ENCODE data around the gene DEDD2. TPM values are rescaled to one million over a fixed set of nuclear protein-coding genes. Genes with fewer than 3 reads are reported as not detected.
A peak's percentile ranks its signal among the peaks of the same experiment; 100 is the strongest.
"Not testable (repeated sequence)": the region's sequence is repeated elsewhere in the genome, so short reads cannot be mapped to it uniquely, and the experiment has no call there.

Gene DEDD2, protein sequence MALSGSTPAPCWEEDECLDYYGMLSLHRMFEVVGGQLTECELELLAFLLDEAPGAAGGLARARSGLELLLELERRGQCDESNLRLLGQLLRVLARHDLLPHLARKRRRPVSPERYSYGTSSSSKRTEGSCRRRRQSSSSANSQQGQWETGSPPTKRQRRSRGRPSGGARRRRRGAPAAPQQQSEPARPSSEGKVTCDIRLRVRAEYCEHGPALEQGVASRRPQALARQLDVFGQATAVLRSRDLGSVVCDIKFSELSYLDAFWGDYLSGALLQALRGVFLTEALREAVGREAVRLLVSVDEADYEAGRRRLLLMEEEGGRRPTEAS
- total RNA-seq (2014; rRNA removed) = 26.2 and 27.2 TPM in 2 replicates
- polyA plus RNA-seq (2012) = 15.2 TPM

DNA sequence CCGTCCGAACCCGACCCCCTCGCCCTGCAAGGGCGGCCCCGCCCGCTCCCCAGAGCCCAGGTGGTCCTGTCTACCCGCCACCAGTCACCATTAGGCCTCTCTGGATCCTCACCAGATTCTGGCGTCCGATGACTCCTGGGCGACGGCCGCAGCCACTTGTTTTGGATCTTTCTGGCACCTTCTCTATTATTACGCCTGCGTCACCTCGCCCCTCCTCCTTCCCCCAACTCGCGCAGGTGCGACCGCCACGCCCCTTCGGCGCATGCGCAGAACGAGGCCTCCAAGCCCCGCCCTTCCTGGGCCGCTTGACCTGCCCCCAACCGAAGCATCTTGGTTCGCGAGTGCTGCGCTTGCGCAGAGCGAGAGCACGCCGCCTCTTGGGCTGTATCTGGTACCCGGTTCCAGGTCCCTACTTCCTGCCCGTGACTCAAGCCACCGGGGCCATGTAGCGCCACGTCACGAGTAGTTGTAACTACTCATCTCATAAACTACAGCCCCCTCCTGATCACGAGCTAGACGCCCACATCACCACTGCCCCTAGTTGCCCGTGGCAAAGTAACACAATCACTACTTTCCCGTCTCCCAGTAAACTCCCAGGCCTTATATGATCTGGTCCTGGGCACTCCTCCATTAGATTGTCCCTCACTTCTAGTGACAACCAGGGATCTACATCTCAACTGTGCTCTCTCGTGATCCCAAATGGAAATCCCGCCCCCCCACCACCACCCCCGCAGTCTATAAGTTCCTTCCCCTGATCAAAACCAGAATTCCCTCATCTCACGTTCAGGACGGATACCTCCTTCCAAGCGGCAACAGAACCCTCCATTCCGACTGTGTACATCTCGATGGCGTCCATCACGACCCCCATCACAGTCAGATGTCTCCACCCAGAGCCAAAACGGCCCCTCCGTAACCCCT, at the start of gene DEDD2:
TSS of gene DEDD2 (minus strand) at position 158 of the 918 bp plus-strand sequence. CDS start 670 bp downstream, outside the sequence.
- DNase-seq (ENCODE audit: low read depth) = peak; percentile 95

GRCh38 chr19:42266928-42267603, 49.6 kb upstream of the DEDD2 start:
- not testable (repeated sequence) for DNase-seq (ENCODE audit: low read depth)

GRCh38 chr19:42266105-42266504, 48.6 kb upstream of the DEDD2 start:
- not testable (repeated sequence) for DNase-seq (ENCODE audit: low read depth)

GRCh38 chr19:42261763-42262162, 44.3 kb upstream of the DEDD2 start:
- no peak for DNase-seq (ENCODE audit: low read depth)

DNA sequence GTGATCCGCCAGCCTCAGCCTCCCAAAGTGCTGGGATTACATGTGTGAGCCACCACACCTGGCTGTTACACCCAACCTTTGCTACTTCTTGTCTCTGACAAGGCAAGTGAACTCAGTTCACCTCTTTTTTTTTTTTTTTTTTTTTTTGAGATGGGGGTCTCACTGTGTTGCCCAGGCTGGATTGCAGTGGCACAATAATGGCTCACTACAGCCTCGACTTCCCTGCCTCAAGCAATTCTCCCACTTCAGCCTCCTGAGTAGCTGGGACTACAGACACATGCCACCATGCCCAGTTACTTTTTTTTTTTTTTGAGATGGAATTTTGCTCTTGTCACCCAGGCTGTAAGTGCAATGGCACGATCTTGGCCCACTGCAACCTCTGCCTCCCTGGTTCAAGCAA, 40.4 kb upstream of the DEDD2 start:
- DNase-seq (ENCODE audit: low read depth) = not testable (repeated sequence)

DNA sequence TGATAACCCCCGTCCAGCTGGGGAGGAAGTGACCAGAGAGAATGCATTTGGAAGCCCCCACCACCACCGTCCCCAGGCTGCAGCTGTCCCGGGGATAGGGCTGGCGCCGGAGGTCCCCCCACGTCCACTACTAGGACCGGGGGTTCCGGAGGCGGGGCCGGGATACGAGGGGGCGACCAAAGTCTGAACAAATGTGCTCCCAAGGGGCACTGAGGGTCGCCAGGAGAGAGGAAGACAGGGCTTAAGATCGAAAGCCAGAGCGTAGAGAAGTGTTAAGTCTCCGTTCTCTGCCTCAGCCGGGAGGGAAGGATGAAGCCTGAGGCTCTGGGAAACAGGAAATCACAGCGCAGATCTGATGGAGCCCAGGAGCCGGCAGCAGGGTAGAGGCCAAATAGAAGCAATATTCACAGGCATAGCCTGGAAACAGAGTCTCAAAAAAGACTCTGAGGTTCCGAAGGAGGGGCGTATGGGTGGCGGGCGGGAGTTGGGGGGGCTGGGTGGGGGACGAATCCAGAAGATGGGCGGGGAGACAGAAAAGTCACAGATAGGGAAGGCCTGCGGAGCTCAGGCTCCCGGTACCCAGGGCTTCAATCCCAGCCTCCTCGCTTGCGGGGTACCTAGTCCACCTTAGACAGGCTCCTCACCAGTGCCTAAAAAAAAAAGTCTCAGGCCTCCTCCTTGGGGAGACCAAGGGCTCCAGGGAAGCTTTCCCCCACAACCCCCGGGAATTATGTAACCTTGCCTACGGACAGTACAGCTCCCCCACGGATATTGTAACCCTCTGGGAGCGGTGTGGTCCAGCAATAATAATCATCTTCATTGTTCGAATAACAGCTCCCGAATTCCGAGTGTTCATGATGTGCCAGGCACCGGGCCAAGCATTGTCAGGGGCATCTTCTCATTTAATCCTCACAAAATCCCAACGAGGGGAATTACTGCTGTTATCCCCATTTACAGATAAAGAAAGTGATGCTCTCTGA, 38.6 kb upstream of the DEDD2 start:
- DNase-seq (ENCODE audit: low read depth) = peak; percentile 61

GRCh38 chr19:42254850-42255765, 37.6 kb upstream of the DEDD2 start, which contains the start of gene ERF:
Gene ERF, minus strand, starts transcription at chr19:42255128. Its CDS starts 129 bp downstream, at chr19:42254999.
- DNase-seq (ENCODE audit: low read depth) = peak; percentile 87

DNA sequence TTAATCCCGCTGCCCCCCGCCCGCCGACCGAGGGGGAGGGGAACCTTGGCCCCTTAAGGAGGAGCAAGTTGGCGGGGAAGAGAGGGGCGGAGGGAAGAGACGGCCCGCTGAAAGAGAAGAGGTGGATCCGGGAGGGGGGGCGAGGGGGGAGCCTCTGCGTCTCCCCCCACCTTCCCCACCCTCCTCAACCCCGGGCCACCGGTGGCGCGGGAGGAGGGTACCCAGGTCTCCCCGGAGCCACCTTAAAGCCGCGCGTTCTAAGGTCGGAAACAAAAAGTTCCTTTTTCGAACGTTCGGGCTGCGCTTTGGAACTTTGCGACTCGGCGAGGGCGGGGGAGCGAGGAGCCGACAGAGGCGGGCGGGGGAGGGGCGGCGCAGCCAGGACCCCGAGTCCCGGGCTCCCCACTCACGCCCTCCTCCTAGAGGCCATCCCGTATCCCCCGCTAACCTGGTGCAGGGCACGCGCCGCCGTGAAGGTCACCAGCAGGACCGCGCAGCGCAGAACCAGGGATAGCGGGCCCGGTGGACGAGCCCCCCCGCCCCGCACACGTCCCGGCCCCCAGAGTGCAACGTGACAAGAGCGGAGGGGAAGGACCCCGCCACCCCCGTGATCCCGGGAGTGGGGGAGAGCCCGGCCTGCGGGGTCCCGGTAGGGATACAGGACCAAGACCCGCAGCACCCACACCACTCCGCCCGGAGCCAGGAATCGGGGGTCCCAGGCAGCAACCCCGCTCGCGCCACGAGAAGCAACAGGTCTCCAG, 36.8 kb upstream of the DEDD2 start:
- DNase-seq (ENCODE audit: low read depth) = peak; percentile 55

DNA sequence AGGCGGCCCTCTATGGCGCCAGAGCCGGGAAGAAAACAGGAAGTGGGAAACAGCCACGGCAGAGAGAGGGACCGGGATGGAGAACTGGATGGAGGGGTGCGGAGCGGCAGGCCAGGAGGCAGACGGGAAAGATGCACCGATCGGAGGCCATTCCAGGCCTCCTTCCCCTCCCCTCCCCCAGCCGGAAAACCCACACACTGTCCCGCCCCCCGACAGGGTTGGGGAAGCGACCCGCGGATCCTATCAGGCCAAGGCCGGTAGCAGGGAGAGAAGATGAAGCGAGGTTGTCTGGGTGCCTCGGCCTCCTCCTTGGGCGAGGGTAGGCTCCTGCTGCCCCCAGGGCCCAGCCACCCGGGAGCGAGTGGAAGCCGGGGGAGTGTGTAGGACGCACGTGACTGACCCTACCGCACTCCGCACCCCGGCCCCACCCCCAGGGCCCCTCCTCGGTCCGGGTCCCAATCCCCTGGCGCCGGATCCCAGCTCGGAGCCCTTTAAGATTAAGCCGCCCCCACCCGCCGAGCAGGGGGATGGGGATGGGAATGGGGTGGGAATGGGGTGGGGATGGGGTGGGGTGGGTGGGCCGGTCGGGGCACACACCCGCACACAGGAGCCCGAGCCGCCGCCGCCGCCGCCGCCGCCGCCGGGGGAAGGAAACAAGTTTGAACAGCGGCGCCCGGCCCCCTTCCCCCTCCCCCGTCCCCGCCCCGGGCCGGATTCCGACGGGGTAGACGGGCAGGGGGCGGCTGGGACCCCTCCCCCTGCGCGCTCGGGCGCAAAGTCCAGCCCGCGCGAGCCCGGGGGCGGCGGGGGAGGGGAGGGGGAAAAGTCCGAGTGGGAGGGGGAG, 36.0 kb upstream of the DEDD2 start:
- peak; percentile 53 for DNase-seq (ENCODE audit: low read depth)

GRCh38 chr19:42252365-42253244, 35.1 kb upstream of the DEDD2 start:
- DNase-seq (ENCODE audit: low read depth) = peak; percentile 50

DNA sequence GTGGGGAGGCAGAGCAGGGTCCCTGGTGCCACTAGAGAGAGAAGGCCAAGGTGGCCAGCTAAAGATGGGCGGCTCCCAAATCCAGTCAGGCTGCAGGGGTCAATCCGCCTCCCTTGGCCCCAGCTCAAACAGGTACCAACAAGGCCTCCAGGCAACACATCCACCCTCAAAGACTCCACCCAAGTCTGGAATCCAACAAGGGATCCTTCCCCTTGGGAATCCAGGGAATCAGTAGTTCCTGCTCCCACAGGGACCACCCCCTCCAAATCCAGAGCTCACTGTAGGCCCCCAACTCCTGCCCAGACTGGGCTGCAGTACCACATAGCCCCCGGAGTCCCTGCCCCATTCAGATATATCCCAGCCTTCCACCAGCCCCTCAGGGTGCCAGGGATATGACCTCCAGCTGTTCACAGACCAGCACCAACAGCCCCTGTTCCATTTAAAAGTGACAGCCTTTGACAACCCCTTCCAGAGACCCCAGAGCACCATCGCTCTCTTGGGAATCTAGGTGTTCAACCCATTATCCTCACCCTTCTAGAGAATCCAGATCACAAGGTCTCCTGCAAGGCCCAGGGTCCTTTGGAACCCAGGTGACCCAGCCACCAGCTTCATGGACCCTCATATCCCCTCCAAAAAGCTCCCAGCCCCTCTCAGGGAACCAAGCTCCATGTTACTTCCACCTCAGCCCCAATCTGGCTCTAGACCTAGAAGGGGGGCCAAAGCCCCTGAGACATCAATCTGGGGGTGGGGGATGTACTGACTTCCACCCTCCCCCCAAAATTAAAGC, 34.3 kb upstream of the DEDD2 start:
- DNase-seq (ENCODE audit: low read depth) = no peak

- no peak for DNase-seq (ENCODE audit: low read depth)
Measured at GRCh38 chr19:42250666-42251531, 33.4 kb upstream of the DEDD2 start.

DNA sequence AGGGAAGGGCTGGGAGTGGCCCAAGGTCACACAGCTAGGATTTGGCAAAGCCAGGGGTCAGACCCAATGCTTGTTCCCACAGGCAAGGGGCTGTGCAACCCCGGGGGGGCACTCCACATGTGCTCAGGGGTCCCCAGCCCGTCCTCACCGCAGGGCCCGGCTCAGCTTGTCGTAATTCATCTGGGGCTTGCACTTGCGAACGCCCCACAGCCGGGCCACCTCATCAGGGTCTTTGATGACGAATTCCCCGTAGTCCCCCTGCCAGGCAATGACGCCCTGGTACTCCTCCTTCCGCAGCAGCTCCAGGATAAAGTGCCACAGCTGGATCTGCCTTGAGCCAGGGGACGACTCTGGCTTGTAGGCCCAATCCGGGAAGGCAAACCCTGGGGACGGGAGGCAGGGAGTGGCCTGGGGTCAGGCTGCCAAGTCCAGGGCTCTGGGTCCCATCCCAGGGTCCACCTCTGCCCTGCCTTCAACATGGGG, 32.7 kb upstream of the DEDD2 start:
- DNase-seq (ENCODE audit: low read depth) = no peak

DNA sequence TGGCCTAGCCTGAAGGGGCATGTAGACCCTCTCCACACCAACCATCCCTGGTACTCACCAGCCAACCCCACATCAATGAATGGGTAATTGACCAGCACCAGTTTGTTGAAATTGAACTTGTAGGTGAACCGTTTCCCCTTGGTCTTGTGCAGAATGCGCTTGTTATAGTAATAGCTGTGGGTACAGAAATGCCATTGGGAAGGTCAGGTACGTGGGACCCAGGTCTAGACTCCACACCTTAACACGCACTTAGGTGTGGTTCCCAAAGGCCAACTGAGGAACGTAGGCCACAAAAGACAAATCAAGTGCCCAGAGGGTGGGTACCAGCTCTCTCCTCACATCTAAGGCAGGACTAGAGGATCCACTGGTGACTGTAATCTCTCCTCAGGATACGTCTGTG, 32.3 kb upstream of the DEDD2 start:
- no peak for DNase-seq (ENCODE audit: low read depth)

Data from LHCN-M2 (cell line).